A549 (cell line): ENCODE measurements around the gene SKOR2.

Experiments
- CTCF ChIP-seq: fragments of >200 bp; sonication (Bioruptor Twin); formaldehyde crosslinking; IDR thresholded peaks from 3 replicates; pipeline ENCODE4 v1.5.1; 2016
- EP300 ChIP-seq, 2 experiments: fragments of >200 bp; sonication (Bioruptor Twin); formaldehyde crosslinking; IDR thresholded peaks; 2 replicates in 1 of 2; 3 replicates in 1 of 2; pipeline ENCODE4 v1.6.1; 2016 to 2017
- JUN ChIP-seq, 2 experiments: fragments of >200 bp; sonication (Bioruptor Twin); formaldehyde crosslinking; IDR thresholded peaks; 2 replicates in 1 of 2; 3 replicates in 1 of 2; pipeline ENCODE4 v1.6.1; 2016 to 2017
- JUNB ChIP-seq: fragments of >200 bp; sonication (Bioruptor Twin); formaldehyde crosslinking; IDR thresholded peaks from 2 replicates; pipeline ENCODE4 v1.6.1; 2016
- MAX ChIP-seq: IDR thresholded peaks from 2 replicates; pipeline ENCODE4 v1.6.1; 2012
- MYC ChIP-seq: IDR thresholded peaks from 2 replicates; pipeline ENCODE4 v1.6.1; 2012; ENCODE audit warnings: mild to moderate bottlenecking, inconsistent platforms, low read length, improper control_type of control experiment, borderline replicate concordance
- POLR2A ChIP-seq: IDR thresholded peaks from 2 replicates; pipeline ENCODE4 v1.6.1; 2012; ENCODE audit warnings: mild to moderate bottlenecking, low read length
- POLR2AphosphoS2 ChIP-seq: conservative IDR thresholded peaks from 2 replicates; pipeline ENCODE4 v1.6.1; 2012; ENCODE audit warnings: low read length, improper control_type of control experiment, inconsistent platforms

- no peak for TF ChIP-seq CTCF
- TF ChIP-seq POLR2AphosphoS2 = no peak
- no peak for TF ChIP-seq JUN (IDR thresholded peaks at IDR 0.05)
- no peak for TF ChIP-seq JUNB
- TF ChIP-seq MAX = no peak
- TF ChIP-seq POLR2A = no peak
- TF ChIP-seq EP300 (IDR thresholded peaks at IDR 0.05) = no peak
- no peak for TF ChIP-seq MYC
These were observed 3.0 kb upstream of the SKOR2 start for GRCh38 chr18:47254341-47254939.
